CD14-positive monocyte (primary cell): ENCODE results near the gene RHNO1. TPM values are rescaled to one million over a fixed set of nuclear protein-coding genes. Genes with fewer than 3 reads are reported as not detected.

Experiments
- DNase-seq, 3 donors: peaks; one replicate each; pipeline ENCODE4 v3.0.0-alpha.2; 2011 to 2022
- H2AFZ ChIP-seq: 2 replicates; pipeline ENCODE4 v1.6.0; 2012; ENCODE audit warnings: mild to moderate bottlenecking, low read depth, low read length, inconsistent platforms; ENCODE audit not compliant: insufficient read depth, poor library complexity, severe bottlenecking
- H3K27ac ChIP-seq, 2 donors: 1 replicate in 1 of 2; 2 replicates in 1 of 2; pipeline ENCODE4 v1.5.1; 2012 to 2013; ENCODE audit warnings: low read length in 2 of 2, control low read depth in 1 of 2, inconsistent platforms in 1 of 2, low read depth in 1 of 2, mild to moderate bottlenecking in 1 of 2
- H3K27me3 ChIP-seq, 2 donors: one replicate each; pipeline versions ENCODE4 v1.6.0 to v1.6.1; 2011 to 2013; ENCODE audit warnings: low read length in 2 of 2; ENCODE audit not compliant: control insufficient read depth in 2 of 2, insufficient read depth in 2 of 2
- H3K36me3 ChIP-seq, 2 donors: replicated peaks in 1 of 2; 1 replicate in 1 of 2; 2 replicates in 1 of 2; pipeline versions ENCODE4 v1.5.1 to v1.6.1; 2012 to 2013; ENCODE audit warnings: low read length in 2 of 2, control low read depth in 1 of 2, inconsistent platforms in 1 of 2, mild to moderate bottlenecking in 1 of 2; ENCODE audit not compliant: insufficient read depth in 2 of 2, control insufficient read depth in 1 of 2
- H3K4me1 ChIP-seq, 2 donors: 1 replicate in 1 of 2; 2 replicates in 1 of 2; pipeline versions ENCODE4 v1.5.1 to v1.6.1; 2012 to 2013; ENCODE audit warnings: low read length in 2 of 2, control low read depth in 1 of 2, inconsistent platforms in 1 of 2, mild to moderate bottlenecking in 1 of 2, moderate library complexity in 1 of 2; ENCODE audit not compliant: insufficient read depth in 2 of 2, control insufficient read depth in 1 of 2
- H3K4me2 ChIP-seq: replicated peaks from 2 replicates; pipeline ENCODE3; 2012; ENCODE audit warnings: low read length, moderate library complexity, mild to moderate bottlenecking; ENCODE audit not compliant: poor library complexity, severe bottlenecking; ENCODE audit errors: extremely low read depth
- H3K4me3 ChIP-seq, 3 experiments: fragments of 200-600 bp in 1 of 3; sonication (generic) in 1 of 3; replicated peaks in 1 of 3; 1 replicate in 2 of 3; 2 replicates in 1 of 3; pipeline ENCODE4 v1.5.1; 2011 to 2013; ENCODE audit warnings: low read length in 3 of 3, mild to moderate bottlenecking in 3 of 3, control low read depth in 2 of 3, low read depth in 2 of 3, inconsistent platforms in 1 of 3, moderate library complexity in 1 of 3
- H3K79me2 ChIP-seq: 2 replicates; pipeline ENCODE4 v1.6.0; 2012; ENCODE audit warnings: mild to moderate bottlenecking, control low read depth, inconsistent platforms, low read length, moderate library complexity; ENCODE audit not compliant: insufficient read depth
- H3K9ac ChIP-seq: 2 replicates; pipeline ENCODE4 v1.6.0; 2017; ENCODE audit warnings: low read length, mild to moderate bottlenecking; ENCODE audit not compliant: insufficient read depth, poor library complexity, severe bottlenecking
- H3K9me3 ChIP-seq, 2 donors: replicated peaks in 1 of 2; 1 replicate in 1 of 2; 2 replicates in 1 of 2; pipeline versions ENCODE4 v1.5.1 to v1.6.1; 2012 to 2013; ENCODE audit warnings: low read length in 2 of 2, control low read depth in 1 of 2; ENCODE audit not compliant: control insufficient read depth in 1 of 2, insufficient read depth in 1 of 2
- H4K20me1 ChIP-seq: 2 replicates; pipeline ENCODE4 v1.6.0; 2012; ENCODE audit warnings: mild to moderate bottlenecking, low read length, control low read depth, moderate library complexity; ENCODE audit not compliant: insufficient read depth
- H3K27ac Mint-ChIP-seq, 7 donors: one replicate each; pipeline ENCODE4 v1.8.0; 2020; ENCODE audit warnings: mild to moderate bottlenecking in 7 of 7, mixed read lengths in 7 of 7, moderate library complexity in 6 of 7, inconsistent platforms in 2 of 7
- H3K27me3 Mint-ChIP-seq, 3 donors: one replicate each; pipeline ENCODE4 v1.8.0; 2021 to 2022; ENCODE audit warnings: low read depth in 3 of 3, mild to moderate bottlenecking in 3 of 3, mixed read lengths in 3 of 3, moderate library complexity in 3 of 3, inconsistent platforms in 1 of 3
- H3K36me3 Mint-ChIP-seq, 2 donors: one replicate each; pipeline ENCODE4 v1.8.0; 2020; ENCODE audit warnings: mixed read lengths in 2 of 2, inconsistent platforms in 1 of 2, mild to moderate bottlenecking in 1 of 2
- H3K4me1 Mint-ChIP-seq: one replicate; pipeline ENCODE4 v1.8.0; 2020; ENCODE audit warnings: mild to moderate bottlenecking, mixed read lengths
- H3K4me3 Mint-ChIP-seq, 2 donors: one replicate each; pipeline ENCODE4 v1.8.0; 2020; ENCODE audit warnings: mild to moderate bottlenecking in 2 of 2, mixed read lengths in 2 of 2, moderate library complexity in 1 of 2
- H3K9me3 Mint-ChIP-seq, 7 donors: one replicate each; pipeline ENCODE4 v1.8.0; 2020 to 2022; ENCODE audit warnings: mixed read lengths in 7 of 7, mild to moderate bottlenecking in 6 of 7, moderate library complexity in 6 of 7, inconsistent platforms in 2 of 7
- CTCF ChIP-seq: fragments of 200-600 bp; IDR thresholded peaks from one replicate; pipeline ENCODE4 v1.8.0; 2022; ENCODE audit warnings: antibody characterized with exemption, mild to moderate bottlenecking
- WGBS: methylation state at CpG from one replicate; pipeline ENCODE4 v1.1.5; 2013; ENCODE audit warnings: missing lambda C conversion rate; ENCODE audit not compliant: insufficient coverage; 5-methylcytosine and 5-hydroxymethylcytosine counted together
- intact Hi-C, 2 donors: fragments of 100-400 bp; cut with micrococcal nuclease; formaldehyde crosslinking; loops; one replicate each; pipeline versions ENCODE4 v1.15.0 to v1.15.1; 2023
- polyA plus RNA-seq, 3 donors: library from polyadenylated mRNA; depleted of rRNA in 1 of 3; unstranded in 2 of 3; stranded (reverse) in 1 of 3; fragments of 300-500 nt in 2 of 3; fragments of >200 nt in 1 of 3; fragmentation: Illumina TruSeq in 2 of 3; gene quantifications; 1 replicate in 2 of 3; 2 replicates in 1 of 3; pipeline ENCODE4 v1.2.3, GENCODE V29; 2012 to 2021

Gene RHNO1
- polyA plus RNA-seq, 3 donors, result 10.2 to 24.7 (median 19.8) TPM

DNA sequence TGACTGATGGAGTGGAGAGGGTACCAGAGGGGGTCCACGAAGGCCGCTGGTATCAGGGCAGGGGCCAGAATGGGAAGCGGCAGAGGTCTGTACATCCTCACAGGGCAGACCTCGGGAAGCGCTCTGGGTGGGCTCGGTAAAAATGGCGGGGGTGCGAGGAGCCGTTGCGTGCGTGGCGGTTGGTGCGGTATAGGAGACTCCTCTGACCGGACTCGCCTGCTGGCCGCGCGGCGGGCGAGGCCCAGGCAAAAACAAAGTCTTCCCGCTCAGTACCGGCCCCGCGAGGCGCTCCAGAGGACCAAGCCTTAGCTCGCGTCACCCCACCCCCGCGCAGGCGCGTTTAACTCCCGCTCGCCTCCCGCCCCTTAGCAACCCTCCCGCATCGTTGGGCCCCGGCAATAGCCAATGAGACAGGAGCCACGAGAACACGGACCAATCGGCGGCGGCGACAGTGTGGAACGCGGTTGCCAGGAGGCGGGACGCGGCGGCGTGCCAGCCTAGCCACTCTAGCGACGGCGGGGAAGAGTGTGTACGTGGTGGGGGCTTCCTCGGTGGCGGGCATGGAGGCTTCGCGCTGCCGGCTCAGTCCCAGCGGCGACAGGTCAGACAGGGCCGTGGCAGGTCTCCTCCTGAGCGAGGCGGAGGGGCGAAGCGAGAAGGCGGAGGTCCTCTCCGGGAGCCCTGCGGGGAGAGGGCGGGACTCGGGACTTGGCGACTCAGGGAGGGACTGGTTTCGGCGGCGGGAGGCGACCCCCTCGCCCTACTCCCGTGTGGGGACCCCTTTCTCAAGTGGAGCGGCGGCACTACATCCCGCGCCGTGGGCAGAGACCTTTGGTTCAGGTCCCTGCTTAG lies 13.6 kb downstream of the RHNO1 start, which contains the start of gene TULP3:
TULP3 (plus strand) TSS at position 504 of the 852 bp plus-strand sequence; CDS start at position 561, 57 bp downstream.
- peaks cover 13% of the 10 kb centered on the region for H3K4me1 Mint-ChIP-seq
- Histone ChIP-seq H3K9ac (peak within 1 kb of the TSS; percentile 60), H3K9me3 (no peaks in the 10 kb centered on the region), H3K4me3 (peak within 1 kb of the TSS; percentile 53 to 90 (median 81)), H4K20me1 (no peaks in the 10 kb centered on the region), H3K79me2 (peaks cover 4% of the 10 kb centered on the region), H3K4me1 (peaks cover 12 to 17% of the 10 kb centered on the region in 2 donors), H2AFZ (peak within 1 kb of the TSS; percentile 97), H3K4me2 (peak within 1 kb of the TSS; percentile 100), H3K27me3 (peaks cover 0 to 4% of the 10 kb centered on the region in 2 donors), H3K36me3 (peaks cover 0 to 17% of the 10 kb centered on the region in 2 donors), H3K27ac (peak within 1 kb of the TSS in 1 of 2 donors; percentile 49)
- peaks cover 15 to 18% of the 10 kb centered on the region in 2 donors for H3K36me3 Mint-ChIP-seq
- TF ChIP-seq CTCF, result peak; percentile 11
- no peaks in the 10 kb centered on the region for H3K9me3 Mint-ChIP-seq
- DNase-seq, result peak; percentile 96
- H3K27me3 Mint-ChIP-seq, result peaks cover 4 to 13% (median 11%) of the 10 kb centered on the region in 3 donors
- H3K27ac Mint-ChIP-seq, result peak within 1 kb of the TSS; percentile 59 to 91 (median 77)
- intact Hi-C loops, result loop anchor here in 1 of 2 donors (2.0 kb wide), 1 partner anchor 14 kb away; the partner anchor contains the start of genes FOXM1 and RHNO1
- peak within 1 kb of the TSS; percentile 95 to 96 for H3K4me3 Mint-ChIP-seq
- WGBS, result under 1% methylated on average over 75 of the region's 83 CpGs

DNA sequence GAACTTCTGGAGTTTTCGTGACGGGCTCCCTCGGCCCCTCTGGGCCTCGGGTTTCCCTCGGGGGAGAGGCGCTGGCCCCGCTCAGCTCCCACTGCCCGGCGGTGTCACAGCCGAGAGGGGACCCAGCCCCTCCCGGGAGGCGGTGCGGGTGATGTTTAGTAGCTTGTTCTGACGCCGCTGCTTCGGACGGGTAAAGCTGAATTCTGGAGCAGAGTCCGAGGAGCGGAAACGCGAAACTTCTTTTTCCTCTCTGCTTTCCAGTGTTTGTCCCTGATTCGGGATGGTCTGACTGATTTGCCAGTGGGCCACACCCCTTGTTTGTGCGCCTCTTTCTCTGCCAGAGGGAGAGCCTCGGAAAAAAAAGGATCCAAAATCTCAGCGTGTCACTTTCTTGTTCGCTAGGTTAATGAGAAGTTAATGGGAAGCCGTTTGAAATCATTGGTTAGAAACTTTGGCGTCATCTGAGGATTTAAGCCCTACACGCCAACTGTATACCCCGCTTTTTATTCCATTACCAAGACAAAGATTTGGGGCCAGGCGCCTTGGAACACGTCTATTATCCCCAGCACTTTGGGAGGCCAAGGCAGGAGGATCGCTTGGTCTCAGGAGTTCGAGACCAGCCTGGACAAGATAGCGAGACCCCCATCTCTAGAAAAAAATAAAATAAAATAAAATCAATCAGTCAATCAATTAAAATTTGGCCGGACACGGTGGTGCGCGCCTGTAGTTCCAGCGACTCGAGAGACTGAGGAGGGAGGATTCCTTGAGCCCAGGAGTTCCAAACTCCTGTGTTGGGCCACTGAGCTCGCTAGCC lies 14.4 kb downstream of the RHNO1 start:
- Mint-ChIP-seq H3K36me3 (peaks cover 12 to 16% of the 10 kb centered on the region in 2 donors), H3K27me3 (peaks cover 4 to 13% (median 11%) of the 10 kb centered on the region in 3 donors), H3K4me3 (peak overlapping the region; percentile 95 to 96), H3K4me1 (peaks cover 13% of the 10 kb centered on the region), H3K27ac (peak overlapping the region in 5 of 7 donors; percentile 19 to 91 (median 81)), H3K9me3 (no peaks in the 10 kb centered on the region)
- peak overlapping the region; percentile 45 to 90 (median 81) for H3K4me3 ChIP-seq
- H3K4me1 ChIP-seq, result peaks cover 12 to 17% of the 10 kb centered on the region in 2 donors
- 19% methylated on average over 27 of the region's 42 CpGs for WGBS
- peak overlapping the region; percentile 60 for H3K9ac ChIP-seq
- DNase-seq, result peak in 2 of 3 donors; percentile 5 to 14
- peak overlapping the region; percentile 97 for H2AFZ ChIP-seq
- H3K36me3 ChIP-seq, result peaks cover 0 to 12% of the 10 kb centered on the region in 2 donors
- intact Hi-C loops, result loop anchor here in 1 of 2 donors (2.0 kb wide), 1 partner anchor 15 kb away; the partner anchor contains the start of genes FOXM1 and RHNO1
- peak overlapping the region; percentile 100 for H3K4me2 ChIP-seq
- H3K27ac ChIP-seq, result no peak overlapping the region
- peaks cover 0 to 4% of the 10 kb centered on the region in 2 donors for H3K27me3 ChIP-seq
- no peaks in the 10 kb centered on the region for H3K79me2 ChIP-seq
- H4K20me1 ChIP-seq, result no peaks in the 10 kb centered on the region
- no peak for TF ChIP-seq CTCF
- H3K9me3 ChIP-seq, result no peaks in the 10 kb centered on the region
